ENCODE data around the gene SLC6A16.
A peak's percentile ranks its signal among the peaks of the same experiment; 100 is the strongest.

The SLC6A16 gene

DNA sequence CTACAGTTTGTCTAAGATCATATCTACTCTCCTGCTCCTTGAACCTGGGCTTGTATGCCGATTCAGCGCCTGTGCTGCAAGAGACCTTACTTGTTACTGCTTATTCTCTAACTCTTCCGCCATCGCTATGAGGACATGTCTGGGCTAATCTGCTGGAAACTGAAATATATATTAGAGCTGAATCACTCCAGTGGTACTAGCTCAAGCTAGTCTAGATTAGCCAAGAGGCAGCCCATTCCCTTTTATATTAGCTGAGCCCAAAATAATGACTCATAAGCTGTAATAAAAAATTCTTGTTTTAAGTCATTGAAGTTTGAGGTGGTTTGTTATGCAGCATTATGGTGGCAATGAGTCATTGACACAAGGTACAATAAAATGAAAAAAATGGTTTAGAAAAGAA is 52.8 kb downstream of the SLC6A16 start:
- no peak for DNase-seq (ENCODE audit: low read depth in 2 of 2, low spot score in 1 of 2)

DNA sequence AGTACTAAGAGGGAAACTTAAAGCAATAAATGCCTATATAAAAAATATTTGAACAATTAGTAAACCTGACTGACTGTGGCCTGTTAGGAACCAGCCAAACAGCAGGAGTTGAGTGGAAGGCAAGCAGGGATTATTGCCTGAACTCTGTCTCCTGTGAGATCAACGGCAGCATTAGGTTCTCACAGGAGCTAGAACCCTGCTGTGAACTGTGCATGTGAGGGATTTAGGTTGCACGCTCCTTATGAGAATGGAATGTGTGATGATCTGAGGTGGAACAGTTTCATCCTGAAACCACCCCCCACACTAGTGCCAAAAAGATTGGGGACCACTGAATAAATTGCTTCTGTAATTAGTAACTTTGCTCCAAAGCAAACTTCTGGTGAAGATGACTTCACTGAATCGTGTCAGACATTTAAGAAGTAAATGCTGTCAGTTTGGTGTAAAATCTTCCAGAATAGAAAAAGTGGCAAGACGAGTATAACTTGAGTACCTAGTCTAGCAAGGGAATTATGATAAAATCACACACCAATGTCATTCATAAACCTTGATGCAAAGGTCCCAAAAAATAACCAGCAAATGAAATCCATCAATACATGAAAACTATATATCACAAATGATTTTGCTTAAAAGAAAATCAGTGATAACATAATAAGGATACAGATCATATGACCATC is 53.8 kb downstream of the SLC6A16 start:
- no peak for DNase-seq (ENCODE audit: low read depth in 2 of 2, low spot score in 1 of 2)

DNA sequence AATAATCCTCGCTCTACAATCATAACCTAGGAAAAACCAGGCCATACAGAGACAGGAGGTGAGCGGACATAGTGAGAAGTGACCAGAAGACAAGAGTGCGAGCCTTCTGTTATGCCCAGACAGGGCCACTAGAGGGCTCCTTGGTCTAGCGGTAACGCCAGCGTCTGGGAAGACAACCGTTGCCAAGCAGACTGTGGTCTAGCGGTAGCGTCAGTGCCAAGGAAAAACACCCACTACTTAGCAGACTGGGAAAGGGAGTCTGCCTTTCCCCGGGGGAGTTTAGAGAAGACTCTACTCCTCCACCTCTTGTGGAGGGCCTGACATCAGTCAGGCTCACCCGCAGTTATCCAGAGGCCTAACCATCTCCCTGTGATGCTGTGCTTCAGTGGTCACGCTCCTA is 58.6 kb downstream of the SLC6A16 start:
- peak in 1 of 2 donors; percentile 21 for DNase-seq (ENCODE audit: low read depth in 2 of 2, low spot score in 1 of 2)

- DNase-seq (ENCODE audit: low read depth in 2 of 2, low spot score in 1 of 2) = no peak
Observed at GRCh38 chr19:49264258-49264657, 60.7 kb downstream of the SLC6A16 start.

DNA sequence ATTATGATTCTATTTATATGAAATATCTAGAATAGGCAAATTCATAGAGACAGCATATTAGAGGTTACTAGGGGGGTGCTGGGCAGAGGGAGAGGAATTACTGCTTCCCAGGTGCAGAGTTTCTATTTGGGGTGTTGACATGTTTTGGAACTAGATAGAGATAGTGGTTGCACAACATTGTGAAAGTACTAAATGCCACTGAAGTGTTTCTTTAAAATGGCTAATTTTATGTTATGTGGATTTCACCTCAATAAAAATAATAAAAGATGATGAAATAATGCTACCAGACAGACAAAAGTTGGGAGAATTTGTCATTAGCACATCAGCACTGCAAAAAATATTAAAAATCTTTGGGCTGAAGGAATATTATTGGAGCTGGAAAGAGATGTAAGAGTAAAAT is 63.4 kb downstream of the SLC6A16 start:
- DNase-seq (ENCODE audit: low read depth in 2 of 2, low spot score in 1 of 2) = no peak

GRCh38 chr19:49256691-49257090 is 68.3 kb downstream of the SLC6A16 start:
- no peak for DNase-seq (ENCODE audit: low read depth in 2 of 2, low spot score in 1 of 2)

GRCh38 chr19:49255674-49256073 is 69.3 kb downstream of the SLC6A16 start:
- DNase-seq (ENCODE audit: low read depth in 2 of 2, low spot score in 1 of 2) = no peak

DNA sequence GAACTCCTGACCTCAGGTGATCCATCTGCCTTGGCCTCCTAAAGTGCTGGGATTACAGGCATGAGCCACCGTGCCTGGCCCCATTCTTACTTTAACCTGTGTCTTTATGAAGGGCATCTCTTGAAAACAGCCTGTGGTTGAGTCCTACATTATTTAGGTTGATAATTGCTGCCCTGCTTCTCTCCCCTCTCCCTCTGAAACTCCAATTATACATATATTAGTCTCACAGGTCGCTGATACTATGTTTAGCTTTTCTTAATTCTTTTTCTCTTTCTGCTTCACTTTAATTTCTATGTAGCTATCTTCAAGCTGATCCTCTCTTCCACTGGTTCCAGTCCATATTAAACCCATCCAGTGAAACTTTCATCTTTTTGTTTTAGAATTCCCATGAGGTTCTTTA is 75.1 kb downstream of the SLC6A16 start:
- DNase-seq (ENCODE audit: low read depth in 2 of 2, low spot score in 1 of 2) = no peak

DNA sequence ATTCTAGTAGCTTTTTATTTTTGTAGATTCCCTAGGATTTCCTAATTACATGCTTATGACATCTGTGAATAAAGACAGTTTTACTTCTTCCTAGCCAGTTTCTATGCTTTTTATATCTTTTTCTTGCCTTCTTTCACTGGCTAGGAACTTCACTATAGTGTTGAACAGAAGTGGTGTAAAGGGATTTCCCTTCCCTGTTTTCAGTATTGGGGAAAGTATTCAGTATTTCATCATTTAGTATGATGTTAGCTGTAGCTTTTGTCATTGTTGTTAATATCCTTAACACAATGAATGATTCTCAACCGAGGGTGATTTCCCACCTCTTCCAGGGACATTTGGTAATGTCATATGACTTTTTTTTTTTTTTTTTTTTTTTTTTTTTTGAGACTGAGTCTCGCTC is 77.3 kb downstream of the SLC6A16 start:
- DNase-seq (ENCODE audit: low read depth in 2 of 2, low spot score in 1 of 2) = no peak

- no peak for DNase-seq (ENCODE audit: low read depth in 2 of 2, low spot score in 1 of 2)
Observed at GRCh38 chr19:49244256-49244655, 80.7 kb downstream of the SLC6A16 start.

DNA sequence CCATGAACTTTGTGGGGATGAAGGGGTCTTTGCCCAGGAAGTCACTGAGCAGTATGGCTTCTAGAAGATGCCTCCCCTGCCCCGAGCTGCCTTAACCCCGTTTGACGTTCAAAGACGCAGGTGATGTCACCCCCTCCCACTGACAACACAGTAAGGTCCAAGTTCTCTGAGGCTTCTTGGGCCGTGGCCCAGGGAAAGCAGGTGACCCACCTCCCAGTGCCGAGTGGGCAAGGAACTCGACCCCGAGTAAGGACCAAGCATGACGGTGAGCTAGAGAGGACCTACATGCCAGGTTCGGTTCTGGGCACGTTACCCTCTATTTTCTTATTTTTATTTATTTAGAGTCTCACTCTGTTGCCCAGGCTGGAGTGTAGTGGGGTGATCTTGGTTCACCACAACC is 81.3 kb downstream of the SLC6A16 start:
- no peak for DNase-seq (ENCODE audit: low read depth in 2 of 2, low spot score in 1 of 2)

- DNase-seq (ENCODE audit: low read depth in 2 of 2, low spot score in 1 of 2) = no peak
Observed at GRCh38 chr19:49243129-49243528, 81.9 kb downstream of the SLC6A16 start.

GRCh38 chr19:49241769-49242168 is 83.2 kb downstream of the SLC6A16 start:
- no peak for DNase-seq (ENCODE audit: low read depth in 2 of 2, low spot score in 1 of 2)

Measured in stimulated activated CD8-positive, alpha-beta memory T cell treated with anti-CD3 and anti-CD28 coated beads, Interleukin-4, amount 100 ng/mL, for 1 hour (primary cell).